Measurements from ENCODE around the gene AHRR.
A peak's percentile ranks its signal among the peaks of the same experiment; 100 is the strongest.
"Not testable (repeated sequence)": the region's sequence is repeated elsewhere in the genome, so short reads cannot be mapped to it uniquely, and the experiment has no call there.

Gene AHRR

DNA sequence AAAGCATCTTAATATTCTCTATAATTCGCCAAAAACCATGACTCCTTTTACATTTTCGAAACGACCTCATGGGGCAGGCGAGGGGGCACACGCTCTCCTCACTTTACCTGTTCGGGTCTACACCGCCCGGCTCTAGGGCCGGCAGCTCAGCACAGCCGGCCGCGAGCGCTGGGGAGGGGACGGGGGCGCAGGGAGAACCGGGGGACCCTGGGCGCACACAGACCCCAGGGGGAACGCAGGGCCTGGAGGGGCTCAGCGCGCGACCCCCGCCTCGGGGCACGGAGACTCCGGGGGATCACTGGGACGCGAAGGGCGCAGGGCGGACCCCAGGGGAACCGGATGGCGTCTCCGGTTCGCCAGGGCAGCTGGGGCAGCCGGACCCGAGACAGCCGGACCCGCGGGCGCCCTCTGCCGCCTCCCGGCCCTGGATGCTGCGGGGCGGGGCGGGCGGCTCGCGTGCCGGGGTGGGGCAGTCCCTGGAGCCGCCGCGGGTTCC lies at the start of gene AHRR:
AHRR (plus strand) TSS at position 485 of the 496 bp plus-strand sequence. CDS start 22,189 bp downstream, outside the sequence.
- peak within 1 kb of the TSS; percentile 73 for H3K4me3 ChIP-seq (ENCODE audit: low read depth, low read length)
- DNase-seq (ENCODE audit: low read depth), result peak; percentile 81
- TF ChIP-seq, protein P1, sequence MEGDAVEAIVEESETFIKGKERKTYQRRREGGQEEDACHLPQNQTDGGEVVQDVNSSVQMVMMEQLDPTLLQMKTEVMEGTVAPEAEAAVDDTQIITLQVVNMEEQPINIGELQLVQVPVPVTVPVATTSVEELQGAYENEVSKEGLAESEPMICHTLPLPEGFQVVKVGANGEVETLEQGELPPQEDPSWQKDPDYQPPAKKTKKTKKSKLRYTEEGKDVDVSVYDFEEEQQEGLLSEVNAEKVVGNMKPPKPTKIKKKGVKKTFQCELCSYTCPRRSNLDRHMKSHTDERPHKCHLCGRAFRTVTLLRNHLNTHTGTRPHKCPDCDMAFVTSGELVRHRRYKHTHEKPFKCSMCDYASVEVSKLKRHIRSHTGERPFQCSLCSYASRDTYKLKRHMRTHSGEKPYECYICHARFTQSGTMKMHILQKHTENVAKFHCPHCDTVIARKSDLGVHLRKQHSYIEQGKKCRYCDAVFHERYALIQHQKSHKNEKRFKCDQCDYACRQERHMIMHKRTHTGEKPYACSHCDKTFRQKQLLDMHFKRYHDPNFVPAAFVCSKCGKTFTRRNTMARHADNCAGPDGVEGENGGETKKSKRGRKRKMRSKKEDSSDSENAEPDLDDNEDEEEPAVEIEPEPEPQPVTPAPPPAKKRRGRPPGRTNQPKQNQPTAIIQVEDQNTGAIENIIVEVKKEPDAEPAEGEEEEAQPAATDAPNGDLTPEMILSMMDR (IDR thresholded peaks at IDR 0.05; ENCODE audit: insufficient read depth, low read depth, low read length, missing control alignments), result peak; percentile 62

DNA sequence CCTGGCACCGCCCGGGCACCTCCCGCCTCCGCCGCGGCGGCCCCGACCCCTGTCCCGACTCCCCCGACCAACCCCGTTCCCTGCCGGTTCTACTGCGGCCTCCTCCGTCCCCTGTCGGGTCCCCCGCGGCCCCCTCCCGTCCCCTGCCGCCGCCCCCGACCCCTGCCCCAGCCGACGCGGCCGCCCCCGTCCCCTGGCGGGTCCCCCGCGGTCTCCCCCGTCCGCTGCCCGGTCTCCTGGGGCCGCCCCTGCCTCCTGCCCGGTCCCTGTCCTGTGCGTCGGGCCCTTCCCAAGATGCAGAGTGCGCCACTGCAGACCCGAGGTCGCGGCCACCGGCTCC lies 49.7 kb upstream of the AHRR start:
- peak overlapping the region; percentile 74 for H3K4me3 ChIP-seq (ENCODE audit: low read depth, low read length)
- not testable (repeated sequence) for DNase-seq (ENCODE audit: low read depth)

DNA sequence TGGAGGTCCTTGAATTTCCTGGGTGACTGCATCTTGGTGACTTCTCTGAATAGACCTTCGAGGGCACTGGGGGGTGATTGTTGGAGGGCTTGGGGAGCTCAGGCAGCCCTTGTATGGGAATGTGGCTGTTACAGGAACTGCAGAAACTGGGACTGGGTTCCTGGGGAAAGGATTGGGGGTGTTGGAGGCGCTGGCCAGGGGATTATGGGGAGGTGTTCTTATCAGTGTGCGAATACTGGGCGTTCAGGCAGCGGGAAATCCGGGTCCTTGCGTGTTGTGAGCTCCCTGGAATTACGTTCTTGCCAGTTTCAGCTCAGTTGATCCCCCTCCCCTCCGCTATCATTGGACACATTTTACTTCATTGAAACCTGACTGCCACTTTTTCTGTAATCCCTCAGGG lies 48.4 kb upstream of the AHRR start:
- not testable (repeated sequence) for DNase-seq (ENCODE audit: low read depth); H3K4me3 ChIP-seq (ENCODE audit: low read depth, low read length)

DNA sequence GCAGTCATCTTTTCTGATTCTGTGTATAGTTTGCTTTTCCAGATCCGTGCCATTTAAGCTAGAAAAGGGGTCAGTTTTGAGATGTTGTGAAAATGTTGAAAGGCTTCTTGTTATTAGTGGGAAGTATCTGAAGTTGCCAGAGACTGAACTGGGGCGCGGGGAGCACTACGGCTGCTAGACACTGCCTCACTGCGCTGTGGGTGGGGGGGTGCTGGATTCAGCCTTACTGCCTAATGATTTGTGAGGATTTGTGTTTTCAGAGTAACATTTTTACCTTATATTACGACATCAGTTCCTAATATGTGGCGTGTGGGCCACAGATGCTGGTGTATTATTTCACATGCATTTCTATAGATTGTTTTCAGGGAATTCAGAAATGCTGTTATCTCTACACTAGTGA lies 48.0 kb upstream of the AHRR start:
- not testable (repeated sequence) for DNase-seq (ENCODE audit: low read depth); H3K4me3 ChIP-seq (ENCODE audit: low read depth, low read length)

DNA sequence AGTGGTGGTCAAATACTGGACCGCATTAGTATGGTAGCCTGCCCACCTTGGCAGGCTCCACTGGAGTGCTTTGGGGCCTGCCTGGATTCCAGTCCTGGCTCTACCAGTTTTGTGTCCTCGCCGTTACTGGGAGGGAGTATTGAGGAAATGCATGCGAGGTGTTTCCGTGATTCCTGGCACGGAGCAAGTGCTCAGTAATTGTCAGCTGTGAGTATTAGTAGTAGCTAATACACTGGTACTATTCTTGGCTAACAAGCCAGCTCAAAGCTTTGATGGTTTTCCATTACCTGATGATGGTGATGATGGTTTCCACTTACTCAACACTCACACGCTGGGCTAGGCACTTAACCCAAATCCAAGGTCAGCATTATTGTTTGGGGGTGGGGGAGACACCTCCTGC lies 47.2 kb upstream of the AHRR start:
- H3K4me3 ChIP-seq (ENCODE audit: low read depth, low read length); DNase-seq (ENCODE audit: low read depth): not testable (repeated sequence)

DNA sequence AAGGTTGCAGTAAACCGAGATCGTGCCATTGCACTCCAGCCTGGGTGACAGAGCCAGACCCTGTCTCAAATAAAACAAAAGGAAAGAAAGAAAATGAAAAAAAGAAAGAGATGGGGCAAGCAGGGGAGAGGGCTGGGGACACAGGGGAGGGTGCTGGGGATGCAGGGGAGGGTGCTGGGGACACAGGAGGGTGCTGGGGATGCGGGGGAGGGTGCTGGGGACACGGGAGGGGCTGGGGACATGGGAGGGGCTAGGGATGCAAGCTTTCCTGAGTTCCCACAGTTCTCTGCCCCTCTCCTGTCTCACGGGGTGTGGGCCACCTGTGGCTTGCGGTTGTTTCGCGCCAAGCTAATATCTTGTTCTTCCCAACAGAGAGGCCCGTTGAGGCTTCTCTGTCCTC lies 42.9 kb upstream of the AHRR start:
- H3K4me3 ChIP-seq (ENCODE audit: low read depth, low read length), result no peak overlapping the region
- DNase-seq (ENCODE audit: low read depth), result no peak
- TF ChIP-seq, protein P1 (IDR thresholded peaks at IDR 0.05; ENCODE audit: insufficient read depth, low read depth, low read length, missing control alignments), result no peak

DNA sequence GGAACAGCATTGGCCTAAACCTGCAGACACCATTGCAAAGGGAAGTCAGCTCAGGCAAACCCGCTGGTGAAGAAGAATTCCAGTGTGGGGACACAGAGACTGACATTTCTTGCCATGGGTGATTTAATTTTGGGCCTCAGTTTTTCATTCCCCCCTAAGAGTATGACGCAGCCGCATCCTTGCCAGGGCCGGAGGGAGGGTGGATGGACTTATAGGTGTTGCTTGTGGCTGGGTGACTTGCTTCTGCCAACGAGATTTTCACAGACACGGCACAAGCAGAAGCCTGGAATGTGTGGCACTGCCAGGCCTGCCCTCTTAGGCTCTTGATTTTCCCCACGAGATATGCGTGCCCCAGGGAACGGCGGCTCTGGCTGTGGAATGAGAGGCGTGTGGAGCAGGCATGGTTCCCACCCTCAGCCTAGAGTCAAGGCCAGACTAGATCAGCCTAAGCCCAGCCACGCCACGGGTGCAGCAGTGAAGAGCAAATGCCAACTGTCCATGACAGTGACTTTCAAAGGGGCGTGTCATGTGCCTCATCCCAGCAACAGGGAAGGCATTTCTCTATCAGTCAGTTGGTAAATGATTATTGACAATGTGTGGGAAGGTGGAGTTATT lies 42.4 kb upstream of the AHRR start:
- H3K4me3 ChIP-seq (ENCODE audit: low read depth, low read length); DNase-seq (ENCODE audit: low read depth): not testable (repeated sequence)

DNA sequence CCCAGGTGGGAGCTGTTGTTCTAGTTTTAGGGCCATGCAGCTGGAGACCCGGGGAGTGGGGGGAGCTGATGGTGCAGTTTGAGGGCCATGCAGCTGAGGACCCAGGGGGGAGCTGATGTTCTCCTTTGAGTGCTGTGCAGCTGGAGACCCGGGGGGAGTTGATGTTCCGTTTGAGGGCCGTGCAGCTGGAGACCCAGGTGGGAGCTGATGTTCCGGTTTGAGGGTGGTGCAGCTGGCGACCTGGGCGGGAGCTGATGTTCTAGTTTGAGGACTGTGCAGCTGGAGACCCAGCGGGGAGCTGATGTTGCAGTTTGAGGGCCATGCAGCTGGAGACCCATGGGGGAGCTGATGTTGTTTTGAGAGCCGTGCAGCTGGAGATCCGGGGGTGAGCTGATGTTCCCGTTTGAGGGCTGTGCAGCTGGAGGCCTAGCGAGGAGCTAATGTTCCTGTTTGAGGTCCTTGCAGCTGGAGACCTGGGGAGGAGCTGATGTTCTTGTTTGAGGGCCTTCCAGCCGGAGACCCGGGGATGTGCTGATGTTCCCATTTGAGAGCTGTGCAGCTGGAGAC lies 35.4 kb upstream of the AHRR start:
- peak; percentile 20 for DNase-seq (ENCODE audit: low read depth)
- H3K4me3 ChIP-seq (ENCODE audit: low read depth, low read length), result no peak overlapping the region
- TF ChIP-seq, protein P1 (IDR thresholded peaks at IDR 0.05; ENCODE audit: insufficient read depth, low read depth, low read length, missing control alignments), result no peak

DNA sequence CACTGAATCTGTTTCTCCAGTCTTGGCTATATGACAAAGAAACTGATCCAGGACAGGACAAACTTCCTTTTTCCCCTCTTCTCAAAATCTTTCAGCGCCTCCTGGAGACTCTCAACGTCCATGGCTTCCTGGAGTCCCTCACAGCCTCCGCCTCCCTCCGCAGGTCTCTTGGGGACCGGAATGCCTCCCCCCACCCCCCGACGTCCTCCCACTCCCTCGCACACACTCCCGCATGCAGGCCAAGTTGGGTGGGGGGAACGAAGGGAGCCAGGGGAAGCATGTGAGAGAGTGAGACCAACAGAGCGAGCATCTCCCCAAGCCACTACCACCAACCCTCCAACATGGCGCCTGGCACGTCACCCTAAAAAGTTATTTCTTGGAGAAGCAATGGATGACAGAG lies 31.3 kb upstream of the AHRR start:
- not testable (repeated sequence) for DNase-seq (ENCODE audit: low read depth); H3K4me3 ChIP-seq (ENCODE audit: low read depth, low read length)

DNA sequence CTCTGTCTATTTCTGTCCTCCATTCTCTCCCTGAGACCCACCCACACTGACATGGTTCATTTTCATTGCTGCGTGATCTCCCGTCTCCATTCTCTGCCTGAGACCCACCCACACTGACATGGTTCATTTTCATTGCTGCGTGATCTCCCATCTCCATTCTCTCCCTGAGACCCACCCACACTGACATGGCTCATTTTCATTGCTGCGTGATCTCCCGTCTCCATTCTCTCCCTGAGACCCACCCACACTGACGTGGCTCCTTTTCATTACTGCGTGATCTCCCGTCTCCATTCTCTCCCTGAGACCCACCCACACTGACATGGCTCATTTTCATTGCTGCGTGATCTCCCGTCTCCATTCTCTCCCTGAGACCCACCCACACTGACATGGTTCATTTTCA lies 30.2 kb upstream of the AHRR start:
- H3K4me3 ChIP-seq (ENCODE audit: low read depth, low read length); DNase-seq (ENCODE audit: low read depth): not testable (repeated sequence)

DNA sequence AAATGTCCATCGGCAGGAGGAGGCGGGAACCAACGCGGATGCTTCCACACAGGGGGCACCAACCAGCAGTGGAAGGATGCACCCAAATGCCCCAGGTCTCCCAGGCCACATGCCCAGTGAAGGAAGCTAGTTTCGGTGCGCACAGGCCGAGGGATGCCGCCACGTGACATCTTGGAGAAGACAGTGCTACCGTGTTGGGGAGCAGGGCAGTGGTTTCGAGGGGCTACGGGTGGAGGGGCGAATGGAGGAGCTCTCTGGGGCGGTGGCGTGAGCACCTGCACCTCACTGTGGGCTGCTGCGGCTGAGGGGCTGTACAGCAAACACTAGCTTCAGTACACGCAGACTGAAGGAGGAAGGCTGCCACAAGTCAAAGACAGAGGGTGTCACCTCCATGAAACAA lies 26.7 kb upstream of the AHRR start:
- DNase-seq (ENCODE audit: low read depth), result not testable (repeated sequence)

DNA sequence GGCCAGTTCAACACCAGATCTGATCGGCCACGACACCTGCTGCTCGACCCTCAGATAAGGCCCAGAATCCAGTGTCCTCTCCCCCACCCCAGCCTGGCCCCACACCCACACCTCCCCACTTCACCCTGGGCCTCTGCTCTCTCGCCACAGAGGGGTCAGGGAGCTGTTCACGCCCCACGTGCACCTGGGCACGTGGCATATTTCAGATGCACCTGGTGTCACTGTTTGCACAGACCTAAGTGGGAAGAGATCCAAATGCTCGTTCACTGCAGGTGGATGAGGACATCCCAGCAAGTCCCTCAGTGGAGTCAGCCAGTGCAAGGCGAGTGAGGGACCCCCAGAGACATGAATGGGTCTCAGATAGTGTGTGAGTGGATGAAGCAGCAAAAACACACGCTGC lies 25.3 kb upstream of the AHRR start:
- H3K4me3 ChIP-seq (ENCODE audit: low read depth, low read length); DNase-seq (ENCODE audit: low read depth): not testable (repeated sequence)

More for the DNA sequence above, 26.7 kb upstream of the AHRR start:
- H3K4me3 ChIP-seq (ENCODE audit: low read depth, low read length), result not testable (repeated sequence)

DNA sequence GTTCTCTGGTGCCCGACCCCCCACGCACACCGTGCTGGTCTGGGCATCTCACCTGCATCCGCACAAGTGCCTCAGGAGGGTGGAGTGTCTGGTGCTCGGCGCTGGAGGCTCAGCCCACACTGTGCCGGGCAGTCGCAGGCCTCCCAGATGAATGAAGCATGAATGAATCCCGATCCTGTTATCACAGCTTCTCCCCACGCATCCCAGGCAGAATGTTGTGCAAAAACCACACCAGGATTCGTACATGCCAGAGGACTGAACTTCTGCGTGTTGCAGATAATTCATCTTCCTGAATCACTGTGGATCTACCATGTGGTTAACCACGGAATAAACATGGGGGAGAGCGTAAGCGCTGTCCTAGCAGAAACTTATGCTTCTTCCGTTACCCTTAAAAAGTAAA lies 24.6 kb upstream of the AHRR start:
- not testable (repeated sequence) for DNase-seq (ENCODE audit: low read depth); H3K4me3 ChIP-seq (ENCODE audit: low read depth, low read length)

DNA sequence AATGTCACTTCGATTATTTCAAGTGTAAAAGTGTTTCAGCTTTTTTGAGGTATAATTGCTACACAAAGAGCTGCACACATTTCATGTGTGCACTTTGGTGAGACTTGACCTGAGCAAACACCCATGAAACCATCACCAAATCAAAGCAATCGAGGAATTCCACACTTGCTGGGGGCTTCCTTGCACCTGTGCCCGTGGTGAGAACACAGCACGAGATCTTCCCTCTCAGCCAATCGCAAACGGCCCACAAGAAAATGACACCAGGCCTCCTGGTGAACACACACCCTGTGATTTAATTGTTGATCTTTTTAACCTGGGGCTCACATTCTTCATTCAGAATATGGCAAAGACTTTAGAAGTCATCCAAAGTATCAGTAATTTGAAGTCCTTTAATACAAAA lies 24.1 kb upstream of the AHRR start:
- H3K4me3 ChIP-seq (ENCODE audit: low read depth, low read length); DNase-seq (ENCODE audit: low read depth): not testable (repeated sequence)

DNA sequence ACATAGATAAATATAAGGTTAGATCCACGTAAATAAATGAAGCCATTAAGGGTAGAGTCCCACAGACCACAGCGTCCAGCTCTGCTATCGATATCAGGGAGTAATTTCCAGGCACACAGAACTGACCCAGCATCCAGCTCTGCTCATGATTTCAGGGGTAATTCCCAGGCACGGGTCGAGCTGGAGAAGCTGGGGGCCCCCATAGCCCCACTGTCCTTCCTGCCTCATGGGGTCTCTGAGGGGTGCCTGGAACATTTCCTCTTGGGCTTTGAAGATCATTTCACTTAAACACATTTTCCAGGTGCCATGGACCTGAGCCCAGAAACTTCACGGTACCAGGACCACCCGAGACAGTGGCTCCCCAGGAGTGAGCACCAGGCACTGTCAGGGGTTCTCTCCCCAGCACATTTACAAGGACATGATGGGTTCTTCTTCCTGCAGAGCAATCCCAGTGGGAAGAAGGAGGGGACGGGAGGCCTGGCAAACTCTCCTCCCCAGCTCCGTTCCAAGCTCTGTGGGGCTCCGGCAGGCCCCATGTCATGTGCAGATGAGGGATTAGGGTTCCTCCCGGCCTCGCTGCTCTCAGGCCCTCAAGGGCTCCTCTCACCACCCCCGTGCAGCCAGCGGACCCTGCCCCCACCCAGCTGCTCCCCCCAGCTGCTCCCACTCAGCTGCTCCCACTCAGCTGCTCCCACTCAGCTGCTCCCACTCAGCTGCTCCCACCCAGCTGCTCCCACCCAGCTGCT lies 23.4 kb upstream of the AHRR start:
- H3K4me3 ChIP-seq (ENCODE audit: low read depth, low read length); DNase-seq (ENCODE audit: low read depth): not testable (repeated sequence)
